Adrenal gland (tissue), 12 donors: Measurements from ENCODE around the gene LONRF2. TPM values are rescaled to one million over a fixed set of nuclear protein-coding genes. Genes with fewer than 3 reads are reported as not detected.

Experiments
- DNase-seq, 7 donors: peaks; one replicate each; pipeline ENCODE4 v3.0.0-alpha.2; 2019 to 2020
- H3K27ac ChIP-seq, 5 donors: fragments of 200-600 bp; sonication (generic) in 4 of 5; 1 replicate in 3 of 5; 2 replicates in 2 of 5; pipeline versions ENCODE4 v1.5.1 to v1.8.0; 2016 to 2020; ENCODE audit warnings: mild to moderate bottlenecking in 1 of 5
- H3K27me3 ChIP-seq: fragments of 200-600 bp; 2 replicates; pipeline ENCODE4 v1.8.0; 2021
- H3K36me3 ChIP-seq, 2 donors: fragments of 200-600 bp; replicated peaks in 1 of 2; 1 replicate in 1 of 2; 2 replicates in 1 of 2; pipeline versions ENCODE4 v1.5.1 to v1.8.0; 2018 to 2022
- H3K4me1 ChIP-seq, 2 donors: fragments of 200-600 bp; replicated peaks in 1 of 2; 1 replicate in 1 of 2; 2 replicates in 1 of 2; pipeline versions ENCODE4 v1.5.1 to v1.8.0; 2018 to 2021
- H3K4me3 ChIP-seq, 4 donors: fragments of 200-600 bp; sonication (generic) in 3 of 4; one replicate each; pipeline ENCODE4 v1.5.1; 2016 to 2018
- H3K9me3 ChIP-seq, 3 donors: fragments of 200-600 bp; sonication (generic) in 1 of 3; replicated peaks in 1 of 3; 1 replicate in 2 of 3; 2 replicates in 1 of 3; pipeline versions ENCODE4 v1.5.1 to v1.8.0; 2016 to 2021
- POLR2A ChIP-seq, 2 donors: fragments of 450-650 bp; IDR thresholded peaks; one replicate each; pipeline ENCODE4 v1.6.1; 2017; ENCODE audit warnings: antibody characterized with exemption in 2 of 2, mild to moderate bottlenecking in 2 of 2, moderate library complexity in 1 of 2
- WGBS, 4 donors: extraction: QIAGEN DNeasy Blood & Tissue Kit in 2 of 4; methylation state at CpG; one replicate each; pipeline versions ENCODE4 v1.1.5 to v1.1.7; 2013 to 2017; 5-methylcytosine and 5-hydroxymethylcytosine counted together
- intact Hi-C, 2 donors: fragments of 100-400 bp; cut with DNase I; formaldehyde crosslinking; loops; one replicate each; pipeline versions ENCODE4 v1.14.1 to v1.15.0; 2022 to 2023
- polyA plus RNA-seq, 3 donors: library from polyadenylated mRNA; stranded (reverse); fragments of 200-250 nt in 2 of 3; fragments of 350-450 nt in 1 of 3; fragmentation: Illumina TruSeq in 1 of 3; extraction: RNeasy Lipid Tissue Mini Kit (QIAGEN cat#74804) in 1 of 3; gene quantifications; one replicate each; pipeline ENCODE4 v1.2.3, GENCODE V29; 2013 to 2014
- total RNA-seq, 9 donors: library from RNA; depleted of rRNA in 4 of 9; stranded (reverse); fragments of >200 nt in 4 of 9; fragments of 120-200 nt in 1 of 9; fragmentation: NEBNext Ultra II Directional in 1 of 9; extraction: Animal tissue kit (Norgen Biotek cat#: 25700) in 1 of 9; gene quantifications; one replicate each; pipeline versions ENCODE4 v1.1.0 to v1.2.4, GENCODE V29; 2013 to 2023
- TF ChIP-seq, protein P1 (sequence below), 6 experiments: fragments of 450-650 bp in 4 of 6; fragments of 200-600 bp in 2 of 6; sonication (generic) in 1 of 6; IDR thresholded peaks; 1 replicate in 5 of 6; 2 replicates in 1 of 6; pipeline versions ENCODE4 v1.5.1 to v1.8.0; 2016 to 2021; ENCODE audit warnings: antibody characterized with exemption in 6 of 6, mild to moderate bottlenecking in 2 of 6, moderate library complexity in 1 of 6
- donor health status: healthy with polysubstance abuse.
- donor health status: Bipolar disorder and iron deficiency.
- donor health status: DM: yes; HTN: yes; CAD: no.
- donor health status: DM: no; HTN: no; CAD: no.
- donor health status: DM: no; HTN: no; CAD: no.
- donor health status: DM: yes; HTN: yes; CAD: no.

The LONRF2 gene
- total and polyA plus RNA-seq, 12 donors = 8.1 to 110 (median 43.0) TPM

DNA sequence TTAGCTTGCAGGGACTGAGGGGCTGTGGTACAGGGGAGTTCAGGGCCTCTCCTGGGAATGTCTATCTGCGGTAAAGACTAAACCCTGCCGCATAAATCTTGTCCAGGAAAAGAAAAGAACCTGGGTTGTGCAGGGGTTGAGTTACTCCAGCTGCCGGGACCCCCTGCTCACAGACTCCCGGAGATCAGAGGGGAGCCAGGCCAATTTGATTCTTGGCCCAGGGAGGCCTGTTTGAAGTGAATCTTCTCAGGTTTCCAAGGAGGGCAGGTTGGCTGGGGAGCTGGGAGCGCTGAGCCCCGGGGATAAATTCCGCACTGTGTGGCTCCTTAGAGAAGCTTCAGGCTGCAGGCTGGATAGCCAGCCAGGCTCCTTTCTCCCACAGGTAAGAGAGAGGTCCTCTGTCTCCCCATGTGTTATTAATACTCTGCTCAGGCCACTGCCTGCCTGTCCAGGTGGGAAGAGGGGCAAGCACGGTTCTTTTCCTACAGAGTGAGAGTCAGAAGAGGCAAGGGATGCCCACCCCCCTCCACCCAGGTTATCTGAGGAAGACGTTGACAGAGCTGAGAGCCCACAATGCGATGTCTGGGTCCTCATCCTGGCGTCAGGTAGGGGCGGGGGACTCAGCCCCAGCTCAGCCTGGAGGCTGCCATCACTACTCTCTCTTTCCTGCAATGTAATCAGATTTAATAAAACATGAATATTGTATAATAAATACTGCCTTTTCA lies 82.7 kb downstream of the LONRF2 start:
- Histone ChIP-seq H3K9me3 (no peaks in the 10 kb centered on the region), H3K4me3 (no peak overlapping the region), H3K27me3 (no peaks in the 10 kb centered on the region), H3K27ac (no peak overlapping the region), H3K4me1 (no peaks in the 10 kb centered on the region), H3K36me3 (no peaks in the 10 kb centered on the region)
- intact Hi-C loops = loop anchor here in 1 of 2 donors (10.0 kb wide), 1 partner anchor 685 kb away; no protein-coding TSS in a partner anchor
- 82 to 90% (median 84%) methylated on average over 11 to 12 of the region's 12 CpGs for WGBS, 4 donors
- TF ChIP-seq, protein P1, sequence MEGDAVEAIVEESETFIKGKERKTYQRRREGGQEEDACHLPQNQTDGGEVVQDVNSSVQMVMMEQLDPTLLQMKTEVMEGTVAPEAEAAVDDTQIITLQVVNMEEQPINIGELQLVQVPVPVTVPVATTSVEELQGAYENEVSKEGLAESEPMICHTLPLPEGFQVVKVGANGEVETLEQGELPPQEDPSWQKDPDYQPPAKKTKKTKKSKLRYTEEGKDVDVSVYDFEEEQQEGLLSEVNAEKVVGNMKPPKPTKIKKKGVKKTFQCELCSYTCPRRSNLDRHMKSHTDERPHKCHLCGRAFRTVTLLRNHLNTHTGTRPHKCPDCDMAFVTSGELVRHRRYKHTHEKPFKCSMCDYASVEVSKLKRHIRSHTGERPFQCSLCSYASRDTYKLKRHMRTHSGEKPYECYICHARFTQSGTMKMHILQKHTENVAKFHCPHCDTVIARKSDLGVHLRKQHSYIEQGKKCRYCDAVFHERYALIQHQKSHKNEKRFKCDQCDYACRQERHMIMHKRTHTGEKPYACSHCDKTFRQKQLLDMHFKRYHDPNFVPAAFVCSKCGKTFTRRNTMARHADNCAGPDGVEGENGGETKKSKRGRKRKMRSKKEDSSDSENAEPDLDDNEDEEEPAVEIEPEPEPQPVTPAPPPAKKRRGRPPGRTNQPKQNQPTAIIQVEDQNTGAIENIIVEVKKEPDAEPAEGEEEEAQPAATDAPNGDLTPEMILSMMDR (IDR thresholded peaks at IDR 0.05) = no peak
- no peak for TF ChIP-seq POLR2A (IDR thresholded peaks at IDR 0.05)
- DNase-seq = peak in 1 of 7 donors; percentile 30

DNA sequence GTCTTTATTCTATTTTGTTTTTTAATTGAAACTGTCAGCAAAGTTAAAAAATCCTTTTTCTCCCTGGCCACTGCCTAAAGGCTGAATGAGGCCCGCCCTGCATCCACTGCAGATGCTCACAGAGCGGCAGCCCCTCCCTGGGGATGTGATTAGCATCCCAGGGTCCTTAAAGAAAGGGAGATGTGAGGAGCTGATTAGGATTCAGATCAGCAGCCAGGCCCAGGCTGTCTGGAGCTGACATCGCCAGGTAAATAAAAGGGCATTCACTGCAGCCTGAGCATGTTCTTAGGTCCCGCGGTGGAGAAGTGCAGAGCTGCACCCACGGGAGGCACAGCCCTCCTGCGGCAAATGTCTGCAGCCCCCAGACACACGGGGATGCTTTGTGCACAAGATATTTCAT lies 83.8 kb downstream of the LONRF2 start:
- Histone ChIP-seq H3K4me3 (no peak overlapping the region), H3K27ac (no peak overlapping the region), H3K4me1 (no peaks in the 10 kb centered on the region), H3K36me3 (no peaks in the 10 kb centered on the region), H3K9me3 (no peaks in the 10 kb centered on the region), H3K27me3 (no peaks in the 10 kb centered on the region)
- TF ChIP-seq, protein P1 (IDR thresholded peaks at IDR 0.05) = no peak
- TF ChIP-seq POLR2A (IDR thresholded peaks at IDR 0.05) = no peak
- intact Hi-C loops = no loop called here
- 86 to 90% (median 88%) methylated on average over 8 of the region's 8 CpGs for WGBS, 4 donors
- DNase-seq = no peak

DNA sequence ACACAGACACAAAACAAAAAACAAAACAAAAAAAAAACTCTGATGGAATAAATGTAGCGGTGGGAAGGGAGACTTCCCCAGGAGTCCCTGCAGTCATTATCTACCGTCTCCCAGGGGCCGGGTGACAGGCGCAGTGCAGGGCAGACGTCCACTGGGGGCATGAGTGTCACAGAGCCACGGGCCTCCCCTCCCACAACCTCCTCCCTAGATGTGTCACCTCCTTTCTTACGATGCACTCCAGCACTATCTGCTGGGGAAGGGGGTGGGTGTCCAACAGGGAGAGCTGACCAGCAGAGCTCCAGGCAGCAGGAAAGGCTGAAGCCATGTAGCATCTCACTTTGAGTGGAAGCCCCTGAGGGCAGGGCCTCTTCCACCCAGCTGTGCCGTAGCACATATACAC lies 84.5 kb downstream of the LONRF2 start:
- intact Hi-C loops = no loop called here
- WGBS, 4 donors = 72 to 85% (median 80%) methylated on average over 7 to 8 of the region's 8 CpGs
- TF ChIP-seq, protein P1 (IDR thresholded peaks at IDR 0.05) = no peak
- TF ChIP-seq POLR2A (IDR thresholded peaks at IDR 0.05) = no peak

DNA sequence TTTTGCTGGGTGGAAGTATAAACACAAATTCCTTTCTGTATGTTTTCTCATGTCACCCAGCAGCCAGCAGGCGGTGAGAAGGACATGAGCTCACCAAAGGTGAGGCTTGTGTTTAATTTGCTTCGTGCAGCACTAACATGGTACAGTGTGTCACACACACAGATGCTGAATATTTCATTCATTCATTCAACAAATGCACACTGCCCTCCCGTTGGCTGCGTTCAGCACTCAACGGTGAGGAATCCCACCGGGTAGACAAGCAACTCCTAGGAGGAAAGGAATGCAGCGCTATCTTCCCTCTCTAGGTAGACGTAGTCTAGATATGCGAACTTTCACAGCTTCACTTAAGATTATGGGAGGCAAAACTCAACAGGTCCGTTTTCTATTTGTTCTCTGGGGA lies 85.1 kb downstream of the LONRF2 start:
- Histone ChIP-seq H3K9me3 (no peaks in the 10 kb centered on the region), H3K36me3 (no peaks in the 10 kb centered on the region), H3K27me3 (no peaks in the 10 kb centered on the region), H3K4me1 (no peaks in the 10 kb centered on the region), H3K27ac (no peak overlapping the region), H3K4me3 (no peak overlapping the region)
- TF ChIP-seq, protein P1 (IDR thresholded peaks at IDR 0.05) = no peak
- no peak for TF ChIP-seq POLR2A (IDR thresholded peaks at IDR 0.05)
- intact Hi-C loops = no loop called here
- 84 to 93% (median 87%) methylated on average over 10 of the region's 10 CpGs for WGBS, 4 donors
- DNase-seq = peak in 1 of 7 donors; percentile 14

More for the DNA sequence above, 84.5 kb downstream of the LONRF2 start:
- Histone ChIP-seq H3K4me3 (no peak overlapping the region), H3K36me3 (no peaks in the 10 kb centered on the region), H3K4me1 (no peaks in the 10 kb centered on the region), H3K9me3 (no peaks in the 10 kb centered on the region), H3K27me3 (no peaks in the 10 kb centered on the region), H3K27ac (no peak overlapping the region)
- DNase-seq = peak in 1 of 7 donors; percentile 35
